Cardiac fibroblast (primary cell): ENCODE data around the gene GFY.

Experiments used
- DNase-seq, 2 donors: peaks; one replicate each; pipeline versions ENCODE4 v3.0.0 to v3.0.0-alpha.2; 2010; ENCODE audit warnings: low read depth in 2 of 2
- H3K4me3 ChIP-seq, 2 donors: replicated peaks in 1 of 2; 1 replicate in 1 of 2; 2 replicates in 1 of 2; pipeline ENCODE4 v1.5.1; 2011; ENCODE audit warnings: low read depth in 2 of 2, low read length in 2 of 2, mild to moderate bottlenecking in 2 of 2, moderate library complexity in 1 of 2
- TF ChIP-seq, protein P1 (sequence below): IDR thresholded peaks from one replicate; pipeline ENCODE4 v1.5.1; 2011; ENCODE audit warnings: low read depth, mild to moderate bottlenecking, low read length, inconsistent platforms

Gene GFY

GRCh38 chr19:49425178-49425577 is at the start of gene GFY:
TSS of gene GFY (plus strand) at chr19:49425388. CDS start at chr19:49426431, 1,043 bp downstream.
- no peak within 1 kb of the TSS for H3K4me3 ChIP-seq
- no peak for DNase-seq
- TF ChIP-seq, protein P1, sequence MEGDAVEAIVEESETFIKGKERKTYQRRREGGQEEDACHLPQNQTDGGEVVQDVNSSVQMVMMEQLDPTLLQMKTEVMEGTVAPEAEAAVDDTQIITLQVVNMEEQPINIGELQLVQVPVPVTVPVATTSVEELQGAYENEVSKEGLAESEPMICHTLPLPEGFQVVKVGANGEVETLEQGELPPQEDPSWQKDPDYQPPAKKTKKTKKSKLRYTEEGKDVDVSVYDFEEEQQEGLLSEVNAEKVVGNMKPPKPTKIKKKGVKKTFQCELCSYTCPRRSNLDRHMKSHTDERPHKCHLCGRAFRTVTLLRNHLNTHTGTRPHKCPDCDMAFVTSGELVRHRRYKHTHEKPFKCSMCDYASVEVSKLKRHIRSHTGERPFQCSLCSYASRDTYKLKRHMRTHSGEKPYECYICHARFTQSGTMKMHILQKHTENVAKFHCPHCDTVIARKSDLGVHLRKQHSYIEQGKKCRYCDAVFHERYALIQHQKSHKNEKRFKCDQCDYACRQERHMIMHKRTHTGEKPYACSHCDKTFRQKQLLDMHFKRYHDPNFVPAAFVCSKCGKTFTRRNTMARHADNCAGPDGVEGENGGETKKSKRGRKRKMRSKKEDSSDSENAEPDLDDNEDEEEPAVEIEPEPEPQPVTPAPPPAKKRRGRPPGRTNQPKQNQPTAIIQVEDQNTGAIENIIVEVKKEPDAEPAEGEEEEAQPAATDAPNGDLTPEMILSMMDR, result no peak

DNA sequence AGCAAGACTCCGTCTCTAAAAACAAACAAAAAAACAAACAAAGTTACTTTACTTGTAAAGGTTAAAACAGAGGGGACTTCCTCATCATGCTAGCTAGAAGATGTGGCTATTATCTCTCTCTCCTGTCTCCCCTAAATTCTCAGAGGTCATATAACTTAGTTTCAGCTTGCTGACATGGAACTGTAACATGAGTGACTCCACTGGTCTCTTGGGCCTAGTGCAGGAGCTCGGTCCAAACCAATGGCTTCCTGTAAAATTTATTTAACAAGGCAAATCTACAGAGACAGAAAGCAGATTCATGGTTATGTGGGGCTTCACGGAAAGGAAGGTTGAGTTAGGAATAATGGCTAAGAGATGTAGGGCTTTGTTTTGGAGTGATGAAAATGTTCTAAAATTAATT is 46.7 kb upstream of the GFY start:
- TF ChIP-seq, protein P1, result no peak
- no peak for DNase-seq
- H3K4me3 ChIP-seq, result no peak overlapping the region

DNA sequence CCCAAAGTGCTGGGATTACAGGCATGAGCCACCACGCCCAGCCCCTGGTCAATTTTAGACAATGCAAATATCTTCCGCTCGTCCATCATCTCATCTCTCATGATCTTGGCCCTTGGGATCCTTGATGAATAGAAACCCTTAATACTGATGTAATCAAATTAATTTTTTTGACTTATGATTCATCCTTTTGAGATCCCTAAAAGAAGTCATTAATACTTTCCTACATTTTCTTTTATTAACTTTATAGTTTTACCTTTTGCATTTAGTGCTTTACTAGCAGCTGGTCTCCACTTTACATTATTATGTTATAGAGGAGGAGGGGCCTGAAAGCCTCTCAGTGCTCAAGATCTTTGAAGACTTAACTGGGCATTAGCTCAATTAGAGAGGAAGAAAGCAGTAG is 44.8 kb upstream of the GFY start:
- TF ChIP-seq, protein P1, result no peak
- H3K4me3 ChIP-seq, result no peak overlapping the region
- no peak for DNase-seq

- TF ChIP-seq, protein P1, result no peak
- DNase-seq, result no peak
- H3K4me3 ChIP-seq, result no peak overlapping the region
Observed at GRCh38 chr19:49382639-49383038, 42.5 kb upstream of the GFY start.

DNA sequence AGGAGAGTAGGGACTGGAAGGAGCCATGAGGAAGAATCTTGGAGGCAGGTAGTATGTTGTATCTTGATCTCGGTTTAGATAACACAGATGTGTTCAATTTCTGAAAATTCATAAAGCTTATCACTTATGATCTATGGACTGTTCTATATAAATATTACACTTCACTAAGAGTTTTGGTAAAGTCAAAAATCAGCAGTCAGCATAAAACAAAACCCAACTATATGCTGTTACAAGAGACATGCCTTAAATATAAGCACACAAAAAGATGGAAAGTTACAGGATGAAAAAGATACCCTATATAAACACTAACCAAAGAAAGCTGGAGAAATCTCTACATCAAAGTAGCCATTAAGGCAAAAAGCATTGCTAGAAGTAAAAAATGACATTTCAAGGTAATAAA is 41.6 kb upstream of the GFY start:
- no peak for DNase-seq
- TF ChIP-seq, protein P1, result no peak
- no peak overlapping the region for H3K4me3 ChIP-seq

- H3K4me3 ChIP-seq, result no peak within 1 kb of the TSS
- TF ChIP-seq, protein P1, result no peak
- peak; percentile 15 to 63 for DNase-seq
Observed at GRCh38 chr19:49387936-49388372, 37.2 kb upstream of the GFY start, which contains the start of gene KASH5. TSS of gene KASH5 (plus strand) at chr19:49388249. CDS start at chr19:49390884, 2,635 bp downstream.

DNA sequence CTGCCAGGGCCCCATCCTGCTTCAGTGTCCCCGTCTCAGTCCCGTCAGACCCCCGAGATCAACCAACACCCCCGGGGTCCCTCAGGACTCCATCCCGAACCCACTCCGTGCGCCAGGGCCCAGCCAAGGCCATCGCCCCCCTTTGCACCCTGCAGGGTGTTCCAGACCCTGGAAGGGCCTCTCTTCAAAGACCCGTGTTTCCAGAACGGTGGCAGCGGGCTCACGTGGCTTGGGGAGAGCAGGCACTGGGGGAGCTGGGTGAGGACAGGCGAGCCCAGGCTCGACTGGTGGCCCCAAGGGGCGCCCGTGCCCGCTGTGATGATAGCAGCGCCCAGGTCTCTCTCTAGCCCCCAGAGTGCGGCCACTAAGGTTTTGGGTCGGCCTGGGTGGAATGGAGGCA is 35.8 kb upstream of the GFY start:
- DNase-seq, result no peak
- TF ChIP-seq, protein P1, result no peak
- H3K4me3 ChIP-seq, result no peak overlapping the region
